Measurements from ENCODE around the gene APLF. TPM values are rescaled to one million over a fixed set of nuclear protein-coding genes. Genes with fewer than 3 reads are reported as not detected.

Gene APLF
- total RNA-seq, 2 experiments from 2014 or later: 6.1 to 7.6 TPM

DNA sequence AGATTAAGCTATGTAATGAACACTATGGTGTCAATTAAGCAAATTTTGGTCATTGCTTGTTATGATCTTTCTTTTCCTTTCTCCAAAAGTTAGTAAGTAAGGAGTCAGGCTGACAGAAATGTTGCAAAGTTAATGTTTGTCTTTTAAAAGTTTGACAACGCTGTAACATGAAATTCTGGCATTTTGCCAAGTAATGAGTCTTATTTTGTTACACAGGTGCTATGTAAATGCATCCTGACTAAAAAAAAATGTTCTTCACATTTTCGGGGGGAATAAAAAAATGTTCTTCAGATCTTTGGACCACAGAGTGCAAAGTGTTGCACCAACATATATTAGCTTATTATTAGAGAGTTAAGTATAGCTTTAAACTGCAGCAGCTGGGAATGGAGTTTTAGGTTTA, 121.2 kb downstream of the APLF start:
- Histone ChIP-seq H3K36me3 (ENCODE audit: insufficient read depth, low read length) (no peaks in the 10 kb centered on the region), H3K4me2 (ENCODE audit: low read length) (no peak overlapping the region), H3K9me2 (ENCODE audit: insufficient read depth, low read length) (no peaks in the 10 kb centered on the region), H3K4me3 (ENCODE audit: low read depth, low read length, poor library complexity, severe bottlenecking) (no peak overlapping the region), H3K27ac (ENCODE audit: low read depth, low read length, poor library complexity, severe bottlenecking) (no peak overlapping the region), H3K79me2 (ENCODE audit: insufficient read depth, low read depth, low read length) (no peaks in the 10 kb centered on the region), H2AFZ (ENCODE audit: low read length) (no peak overlapping the region), H4K20me1 (ENCODE audit: insufficient read depth, low read length) (no peaks in the 10 kb centered on the region), H3K9me3 (ENCODE audit: low read length) (no peaks in the 10 kb centered on the region), H3K4me1 (ENCODE audit: insufficient read depth, low read length, poor library complexity, severe bottlenecking) (no peaks in the 10 kb centered on the region)
- BruUV-seq (replicated peaks): no TSS peak
- TF ChIP-seq, protein P1, sequence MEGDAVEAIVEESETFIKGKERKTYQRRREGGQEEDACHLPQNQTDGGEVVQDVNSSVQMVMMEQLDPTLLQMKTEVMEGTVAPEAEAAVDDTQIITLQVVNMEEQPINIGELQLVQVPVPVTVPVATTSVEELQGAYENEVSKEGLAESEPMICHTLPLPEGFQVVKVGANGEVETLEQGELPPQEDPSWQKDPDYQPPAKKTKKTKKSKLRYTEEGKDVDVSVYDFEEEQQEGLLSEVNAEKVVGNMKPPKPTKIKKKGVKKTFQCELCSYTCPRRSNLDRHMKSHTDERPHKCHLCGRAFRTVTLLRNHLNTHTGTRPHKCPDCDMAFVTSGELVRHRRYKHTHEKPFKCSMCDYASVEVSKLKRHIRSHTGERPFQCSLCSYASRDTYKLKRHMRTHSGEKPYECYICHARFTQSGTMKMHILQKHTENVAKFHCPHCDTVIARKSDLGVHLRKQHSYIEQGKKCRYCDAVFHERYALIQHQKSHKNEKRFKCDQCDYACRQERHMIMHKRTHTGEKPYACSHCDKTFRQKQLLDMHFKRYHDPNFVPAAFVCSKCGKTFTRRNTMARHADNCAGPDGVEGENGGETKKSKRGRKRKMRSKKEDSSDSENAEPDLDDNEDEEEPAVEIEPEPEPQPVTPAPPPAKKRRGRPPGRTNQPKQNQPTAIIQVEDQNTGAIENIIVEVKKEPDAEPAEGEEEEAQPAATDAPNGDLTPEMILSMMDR (conservative IDR thresholded peaks at IDR 0.05; ENCODE audit: low read length): no peak
- TF ChIP-seq EZH2phosphoT487 (IDR thresholded peaks at IDR 0.05; ENCODE audit: borderline replicate concordance, low read depth, low read length): no peak
- CTCF ChIA-PET (ENCODE audit: unreplicated experiment): no interaction called here
- DNase-seq (ENCODE audit: low spot score): no peak
- intact Hi-C loops (cut with micrococcal nuclease; ENCODE audit: unreplicated experiment): no loop called here
- POLR2A ChIA-PET: interaction anchor here (0.7 to 1.5 kb wide), 2 partner anchors 81 to 120 kb away, joined by 3 to 4 read pairs; no protein-coding TSS in a partner anchor

DNA sequence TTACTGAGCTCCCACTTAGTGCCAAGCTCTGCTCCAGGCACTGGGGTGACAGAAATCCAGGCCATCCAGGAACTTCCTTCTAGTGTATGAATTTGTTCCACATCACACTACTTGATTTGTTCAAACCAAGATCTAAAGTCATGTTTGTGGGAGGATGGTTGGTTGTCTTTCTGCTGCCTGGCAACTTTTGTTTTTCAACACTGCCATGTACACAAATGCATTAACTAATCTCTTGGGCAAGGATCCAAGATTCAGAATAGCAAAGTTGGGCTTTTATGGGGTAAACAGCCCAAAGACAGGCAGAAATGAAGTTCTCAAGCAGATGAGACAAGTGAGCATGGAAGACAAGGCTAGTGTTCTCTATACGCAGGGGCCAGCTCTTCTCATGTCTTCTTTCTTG, 122.6 kb downstream of the APLF start:
- no peaks in the 10 kb centered on the region for H4K20me1 ChIP-seq (ENCODE audit: insufficient read depth, low read length)
- H3K79me2 ChIP-seq (ENCODE audit: insufficient read depth, low read depth, low read length): no peaks in the 10 kb centered on the region
- H3K9me2 ChIP-seq (ENCODE audit: insufficient read depth, low read length): no peaks in the 10 kb centered on the region
- no peak for DNase-seq (ENCODE audit: low spot score)
- no peak overlapping the region for H3K4me2 ChIP-seq (ENCODE audit: low read length)
- no peaks in the 10 kb centered on the region for H3K36me3 ChIP-seq (ENCODE audit: insufficient read depth, low read length)
- no peaks in the 10 kb centered on the region for H3K9me3 ChIP-seq (ENCODE audit: low read length)
- no peak overlapping the region for H2AFZ ChIP-seq (ENCODE audit: low read length)
- no TSS peak for BruUV-seq (replicated peaks)
- H3K4me3 ChIP-seq (ENCODE audit: low read depth, low read length, poor library complexity, severe bottlenecking): no peak overlapping the region
- H3K27ac ChIP-seq (ENCODE audit: low read depth, low read length, poor library complexity, severe bottlenecking): no peak overlapping the region
- intact Hi-C loops (cut with micrococcal nuclease; ENCODE audit: unreplicated experiment): loop anchor here (10.0 kb wide), 1 partner anchor 335 kb away; no protein-coding TSS in a partner anchor
- POLR2A ChIA-PET: no interaction called here
- TF ChIP-seq EZH2phosphoT487 (IDR thresholded peaks at IDR 0.05; ENCODE audit: borderline replicate concordance, low read depth, low read length): no peak
- TF ChIP-seq, protein P1 (conservative IDR thresholded peaks at IDR 0.05; ENCODE audit: low read length): no peak
- H3K4me1 ChIP-seq (ENCODE audit: insufficient read depth, low read length, poor library complexity, severe bottlenecking): peaks cover 13% of the 10 kb centered on the region
- CTCF ChIA-PET (ENCODE audit: unreplicated experiment): no interaction called here

DNA sequence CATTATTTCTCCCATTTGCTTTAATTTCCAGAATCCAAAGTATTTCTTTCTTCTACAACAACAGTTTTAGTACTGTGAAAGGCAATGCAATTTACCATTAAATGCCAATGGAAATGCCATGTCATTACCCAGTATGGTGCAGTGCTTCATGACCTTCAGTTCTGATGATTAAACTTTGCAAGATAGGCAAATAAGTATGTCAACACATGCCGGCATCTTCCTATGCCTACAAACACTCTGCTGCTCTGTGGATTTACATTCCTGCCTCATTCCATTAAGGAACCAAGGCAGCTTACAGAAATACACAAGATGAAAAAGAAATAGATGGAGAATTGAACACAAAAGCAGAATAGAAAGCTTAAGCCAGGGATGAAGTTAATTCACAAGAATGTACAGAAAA, 123.3 kb downstream of the APLF start:
- no peak for DNase-seq (ENCODE audit: low spot score)
- no peak overlapping the region for H3K27ac ChIP-seq (ENCODE audit: low read depth, low read length, poor library complexity, severe bottlenecking)
- H3K36me3 ChIP-seq (ENCODE audit: insufficient read depth, low read length): no peaks in the 10 kb centered on the region
- H3K4me1 ChIP-seq (ENCODE audit: insufficient read depth, low read length, poor library complexity, severe bottlenecking): peaks cover 15% of the 10 kb centered on the region
- H4K20me1 ChIP-seq (ENCODE audit: insufficient read depth, low read length): no peaks in the 10 kb centered on the region
- no TSS peak for BruUV-seq (replicated peaks)
- CTCF ChIA-PET (ENCODE audit: unreplicated experiment): no interaction called here
- H3K4me2 ChIP-seq (ENCODE audit: low read length): no peak overlapping the region
- intact Hi-C loops (cut with micrococcal nuclease; ENCODE audit: unreplicated experiment): loop anchor here (10.0 kb wide), 1 partner anchor 334 kb away; no protein-coding TSS in a partner anchor
- H3K9me2 ChIP-seq (ENCODE audit: insufficient read depth, low read length): no peaks in the 10 kb centered on the region
- H3K4me3 ChIP-seq (ENCODE audit: low read depth, low read length, poor library complexity, severe bottlenecking): no peak overlapping the region
- H3K79me2 ChIP-seq (ENCODE audit: insufficient read depth, low read depth, low read length): no peaks in the 10 kb centered on the region
- H2AFZ ChIP-seq (ENCODE audit: low read length): no peak overlapping the region
- no peaks in the 10 kb centered on the region for H3K9me3 ChIP-seq (ENCODE audit: low read length)
- no peak for TF ChIP-seq EZH2phosphoT487 (IDR thresholded peaks at IDR 0.05; ENCODE audit: borderline replicate concordance, low read depth, low read length)
- TF ChIP-seq, protein P1 (conservative IDR thresholded peaks at IDR 0.05; ENCODE audit: low read length): no peak
- POLR2A ChIA-PET: interaction anchor here (0.7 kb wide), 1 partner anchor 12 kb away, joined by 3 read pairs; no protein-coding TSS in a partner anchor

Data from OCI-LY7 (cell line).